HL-60/S4 (cell line): ENCODE results near the gene POMGNT2.

ENCODE experiments used
- in situ Hi-C: fragments of 300-500 bp; cut with MboI; formaldehyde crosslinking; loops from 2 replicates; pipeline ENCODE4 v1.14.3; 2022; ENCODE audit warnings: low sequenced_read_pairs

POMGNT2 gene

DNA sequence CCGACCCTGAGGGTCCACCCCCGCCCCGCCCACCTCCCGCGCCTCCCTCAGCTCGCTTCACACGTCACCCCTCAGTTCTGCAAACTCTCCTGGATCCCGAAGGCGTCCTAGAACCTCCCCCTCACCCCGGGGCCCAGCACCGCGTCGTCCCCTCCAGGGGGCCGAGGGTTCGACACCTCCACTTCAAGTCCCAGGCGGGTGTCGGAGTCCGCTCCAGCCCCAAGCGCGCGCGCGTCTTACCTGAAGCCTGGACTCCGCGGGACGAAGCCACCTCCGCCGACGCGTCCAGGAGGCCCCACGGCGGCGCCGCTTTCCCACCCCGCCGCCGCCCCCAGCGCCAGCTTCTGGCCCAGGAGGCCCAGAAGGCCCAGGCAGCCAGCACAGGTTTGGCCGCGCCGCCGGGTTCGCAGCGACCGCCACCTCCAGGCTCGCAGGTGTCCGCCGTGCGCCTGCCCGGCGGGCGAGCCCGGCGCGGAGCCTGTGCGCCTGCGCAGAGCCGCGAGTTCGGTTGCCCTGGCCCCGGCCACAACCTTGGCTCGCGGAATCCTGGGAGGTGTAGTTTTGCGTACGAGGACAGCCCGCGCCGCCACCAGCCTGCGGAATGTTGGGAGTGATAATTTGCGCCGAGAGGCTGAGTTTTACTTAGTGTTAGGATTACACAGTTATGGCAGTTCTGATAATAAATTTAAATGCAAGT is at the start of gene POMGNT2:
Gene POMGNT2, minus strand, starts transcription at position 484 of the 697 bp plus-strand sequence. CDS start 24,648 bp downstream, outside the sequence.
- in situ Hi-C loops, result no loop called here

GRCh38 chr3:43154980-43155379 is 49.1 kb upstream of the POMGNT2 start:
- in situ Hi-C loops, result no loop called here

- in situ Hi-C loops, result no loop called here
Observed at GRCh38 chr3:43153216-43154083, 47.6 kb upstream of the POMGNT2 start.

GRCh38 chr3:43152649-43153048 is 46.8 kb upstream of the POMGNT2 start:
- in situ Hi-C loops, result no loop called here

DNA sequence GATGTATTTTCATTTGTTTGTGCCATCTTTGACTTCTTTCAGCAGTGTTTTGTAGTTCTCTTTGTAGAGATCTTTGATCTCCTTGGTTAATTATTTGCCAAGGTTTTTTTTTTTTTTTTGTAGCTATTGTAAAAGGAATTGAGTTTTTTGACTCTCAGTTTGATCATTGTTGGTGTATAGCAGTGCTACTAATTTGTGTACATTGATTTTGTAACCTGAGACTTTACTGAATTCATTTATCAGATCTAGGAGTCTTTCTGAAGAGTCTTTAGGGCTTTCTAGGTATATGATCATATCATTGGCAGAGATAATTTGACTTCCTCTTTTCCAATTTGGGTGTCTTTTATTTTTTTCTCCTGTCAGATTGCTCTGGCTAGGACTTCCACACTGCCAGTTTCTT is 42.2 kb upstream of the POMGNT2 start:
- in situ Hi-C loops, result no loop called here

GRCh38 chr3:43146599-43146998 is 40.7 kb upstream of the POMGNT2 start:
- in situ Hi-C loops, result no loop called here

DNA sequence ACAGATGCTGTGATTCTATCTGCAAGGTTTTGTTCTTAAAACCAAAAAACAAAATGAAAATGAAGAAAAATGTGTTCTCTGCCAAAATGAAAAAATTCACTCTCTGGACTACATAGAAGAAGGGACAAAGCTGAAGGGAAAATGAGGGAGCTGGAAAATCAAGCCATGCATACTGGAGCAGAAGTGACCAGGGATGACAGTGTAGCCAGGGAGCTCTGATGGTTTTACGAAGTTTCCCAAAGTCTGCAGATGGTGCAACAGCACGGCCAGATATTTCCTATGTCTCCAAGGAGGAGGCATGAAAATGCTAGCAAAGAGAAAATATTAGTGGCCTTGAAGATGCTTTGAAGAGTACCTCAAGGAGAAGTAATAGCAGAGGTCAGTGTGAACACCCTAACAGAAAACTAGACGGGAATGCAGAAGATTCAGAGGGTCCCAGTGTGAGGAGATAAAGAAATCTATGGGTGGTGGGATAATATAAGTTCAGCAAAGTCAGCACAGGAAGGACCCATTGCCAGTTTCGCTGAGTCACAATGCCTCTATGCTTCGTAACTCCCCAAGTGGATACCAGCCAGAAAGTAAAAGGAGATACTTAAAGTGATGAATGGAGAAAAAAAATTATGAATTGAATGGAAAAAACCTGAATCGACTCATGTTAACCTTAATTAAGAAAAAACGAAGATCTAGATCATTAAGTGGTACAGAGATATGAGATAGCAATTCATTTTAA is 39.0 kb upstream of the POMGNT2 start:
- in situ Hi-C loops, result no loop called here

DNA sequence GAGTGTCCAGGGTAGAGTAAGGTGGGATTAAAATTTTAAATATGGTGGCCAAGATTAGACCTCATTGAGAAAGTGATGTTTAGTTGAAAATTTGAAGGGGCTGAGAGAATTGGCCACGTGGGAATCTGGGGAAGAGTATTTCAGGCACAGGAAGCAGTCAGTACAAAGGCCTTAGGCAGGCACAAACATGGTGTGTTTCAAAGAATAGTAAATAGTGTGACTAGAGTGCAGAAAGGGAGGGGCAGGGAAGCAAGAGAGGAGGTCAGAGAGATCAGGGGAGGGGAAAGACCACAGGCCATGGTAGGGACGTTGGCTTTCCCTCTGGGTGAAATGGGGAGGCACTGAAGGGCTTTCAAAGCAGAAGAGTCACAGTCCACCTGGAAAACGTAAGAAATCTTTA is 36.6 kb upstream of the POMGNT2 start:
- in situ Hi-C loops, result no loop called here

DNA sequence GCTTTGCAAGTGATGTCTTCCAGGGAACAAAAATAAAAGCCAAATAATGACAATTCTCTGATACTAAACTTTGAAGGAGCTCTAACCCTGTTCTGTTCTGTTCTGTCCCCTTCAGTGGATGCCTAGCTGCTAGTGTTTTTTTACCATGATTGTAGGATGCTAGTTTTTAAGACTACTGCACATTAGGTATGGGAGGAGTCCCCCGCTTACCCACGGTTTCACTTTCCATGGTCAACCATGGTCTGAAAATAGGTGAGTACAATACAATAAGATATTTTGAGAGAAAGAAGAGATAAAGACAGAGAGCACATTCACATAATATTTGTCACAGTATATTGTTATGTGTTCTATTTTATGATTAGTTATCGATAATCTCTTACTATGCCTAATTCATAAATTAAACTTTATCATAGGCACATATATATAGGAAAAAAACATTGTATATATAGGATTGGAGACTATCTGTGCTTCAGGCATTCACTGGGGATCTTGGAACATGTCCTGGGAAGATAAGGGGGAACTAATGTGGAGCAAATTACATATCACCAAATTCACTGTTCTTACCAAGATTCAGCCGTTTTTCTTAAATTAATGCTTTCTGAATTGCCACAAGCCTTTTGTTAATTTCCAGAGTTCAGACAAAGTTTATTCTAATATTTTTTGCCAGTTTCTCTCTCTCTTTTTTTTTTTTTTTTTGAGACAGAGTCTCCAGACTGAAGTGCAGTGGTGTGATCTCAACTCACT is 32.8 kb upstream of the POMGNT2 start:
- in situ Hi-C loops, result no loop called here

DNA sequence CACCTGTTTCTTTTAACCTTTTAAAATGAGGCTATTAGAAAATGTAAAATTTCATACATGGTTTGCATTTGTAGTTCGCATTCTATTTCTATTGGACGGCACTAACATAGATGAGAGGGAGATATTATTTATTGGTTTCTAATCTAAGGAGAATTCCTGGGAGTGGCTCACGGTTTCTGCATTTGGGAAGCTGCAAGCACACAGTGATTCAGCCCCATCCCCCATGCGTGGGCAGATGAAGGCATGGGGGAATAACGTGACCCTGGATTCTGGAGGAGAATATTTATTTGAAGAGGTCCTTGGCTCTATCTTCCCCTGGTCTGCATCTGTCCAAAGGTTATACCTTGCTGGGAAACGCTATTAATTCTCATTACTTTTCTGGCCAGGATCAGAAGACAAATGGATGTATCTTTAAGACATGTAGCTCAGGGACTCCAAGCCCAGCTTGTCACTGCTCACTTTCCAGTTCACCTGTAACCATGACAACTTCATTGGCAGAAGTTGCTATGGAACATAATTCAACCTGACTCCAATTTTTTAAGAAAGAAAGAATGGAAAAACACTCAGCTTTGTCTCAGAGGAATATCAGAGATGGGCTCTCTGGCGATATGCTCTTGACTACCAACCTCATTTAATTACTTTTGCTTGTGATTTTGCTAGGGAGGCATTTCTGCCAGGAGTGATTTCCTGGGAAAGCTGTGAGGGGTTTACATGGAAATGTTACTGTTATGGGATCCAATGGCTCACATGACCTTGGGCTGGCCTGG is 27.2 kb upstream of the POMGNT2 start:
- in situ Hi-C loops, result no loop called here

- in situ Hi-C loops, result no loop called here
Observed at GRCh38 chr3:43132193-43132592, 26.3 kb upstream of the POMGNT2 start.

- in situ Hi-C loops, result no loop called here
Observed at GRCh38 chr3:43128464-43128863, 22.6 kb upstream of the POMGNT2 start.

DNA sequence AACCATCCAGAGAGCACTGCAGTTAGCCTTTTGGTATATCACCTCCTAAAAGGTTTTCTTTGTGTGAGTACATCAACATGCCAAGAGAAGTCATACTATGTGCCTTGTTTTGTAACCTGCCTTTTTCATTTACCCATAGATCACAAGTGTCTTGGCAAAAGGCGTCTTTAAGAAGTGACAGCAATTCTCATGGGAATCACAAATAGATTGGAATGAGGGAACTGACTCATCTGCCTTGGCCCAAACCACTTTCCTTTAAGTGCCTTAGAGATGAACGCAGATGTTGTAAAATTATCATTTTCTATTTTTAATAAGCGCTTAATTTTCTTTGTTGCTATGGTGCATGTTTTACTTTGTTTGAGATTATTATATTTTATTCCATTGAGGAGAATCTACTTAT is 20.7 kb upstream of the POMGNT2 start:
- in situ Hi-C loops, result no loop called here

DNA sequence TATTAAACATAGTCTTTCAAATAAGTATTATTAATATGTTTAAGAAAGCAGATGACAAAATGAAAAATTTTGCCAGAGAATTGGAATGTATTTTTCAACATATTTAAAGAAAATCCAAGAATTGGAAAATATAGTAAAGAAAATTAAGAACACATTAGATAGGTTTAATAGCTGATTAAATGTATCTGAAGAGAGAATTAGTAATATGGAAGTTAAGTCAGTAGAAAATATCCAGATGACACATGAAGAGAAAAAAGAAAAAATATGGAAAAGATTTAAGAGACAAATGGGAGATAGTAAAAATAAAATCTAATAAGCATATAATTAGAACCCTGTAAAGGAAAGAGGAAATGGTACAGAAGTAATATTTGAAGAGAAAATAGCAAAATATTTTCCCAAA is 18.0 kb upstream of the POMGNT2 start:
- in situ Hi-C loops, result no loop called here

- in situ Hi-C loops, result no loop called here
Observed at GRCh38 chr3:43120937-43121336, 15.1 kb upstream of the POMGNT2 start.

DNA sequence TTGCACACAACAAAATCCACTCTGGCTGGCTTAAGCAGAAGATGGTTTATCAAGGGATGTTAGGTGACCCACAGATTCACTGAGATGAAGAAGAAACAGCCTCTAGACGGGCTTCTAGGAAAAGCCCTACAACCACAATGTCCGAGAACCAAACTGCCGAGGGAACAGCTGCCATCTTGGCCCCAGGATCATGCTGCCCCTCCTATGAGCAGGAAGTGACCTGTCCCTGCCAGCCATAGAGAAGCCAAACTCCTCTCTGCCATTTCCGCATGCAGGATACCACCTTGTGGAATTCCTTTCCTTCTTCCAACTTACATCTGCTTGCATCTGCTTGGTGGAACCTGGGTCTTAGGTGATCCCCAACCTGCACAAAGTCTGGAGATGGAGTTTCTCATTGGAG is 11.4 kb upstream of the POMGNT2 start:
- in situ Hi-C loops, result no loop called here

DNA sequence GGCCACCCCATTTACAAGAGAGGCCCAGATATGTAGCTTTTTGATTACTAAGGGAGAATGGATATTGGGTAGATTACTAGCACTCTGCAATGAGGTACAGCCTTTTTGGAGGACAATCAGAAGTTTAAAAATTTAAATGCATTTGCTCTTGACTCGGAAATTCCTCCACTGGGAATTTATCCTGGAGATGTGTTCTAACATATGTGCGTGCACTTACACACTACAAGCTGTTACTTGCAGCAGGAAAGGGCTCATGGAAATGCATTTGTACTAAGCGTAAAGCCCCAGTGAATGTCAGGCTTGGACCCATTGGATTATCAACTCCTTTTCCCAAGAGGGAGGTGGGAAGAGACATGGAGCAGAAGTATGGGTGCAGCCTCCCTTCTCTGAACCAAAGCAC is 7.8 kb upstream of the POMGNT2 start:
- in situ Hi-C loops, result no loop called here

DNA sequence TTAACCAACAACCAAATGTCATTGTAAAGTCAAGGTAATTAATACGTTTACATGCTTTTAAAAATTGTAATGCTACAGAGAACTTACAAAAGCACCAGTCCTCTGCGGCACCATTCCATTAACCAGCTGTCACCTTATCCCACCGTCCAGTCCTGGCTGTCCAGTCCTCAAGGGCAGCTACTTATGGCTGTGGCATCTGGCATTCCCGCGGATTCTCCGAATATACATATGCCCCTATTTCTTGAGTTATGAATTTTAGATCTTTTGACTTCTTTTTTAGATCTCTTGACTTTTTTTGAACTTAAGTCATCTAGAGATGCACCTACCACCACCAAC is 382 bp upstream of the POMGNT2 start:
- in situ Hi-C loops, result no loop called here

GRCh38 chr3:43104660-43105595 is 951 bp downstream of the POMGNT2 start:
- in situ Hi-C loops, result no loop called here
